ENCODE data around the gene HRAS.
A peak's percentile ranks its signal among the peaks of the same experiment; 100 is the strongest.

- TF ChIP-seq CBX8 (IDR thresholded peaks at IDR 0.05; ENCODE audit: borderline replicate concordance, low read depth, low read length), result no peak
- TF ChIP-seq TCF12 (IDR thresholded peaks at IDR 0.05; ENCODE audit: low read depth, low read length), result no peak
- no peak for TF ChIP-seq POU5F1 (IDR thresholded peaks at IDR 0.05; ENCODE audit: low read depth, low read length)
- TF ChIP-seq USF2 (IDR thresholded peaks at IDR 0.05; ENCODE audit: low read length), result no peak
- no peak for TF ChIP-seq MAFK (IDR thresholded peaks at IDR 0.05; ENCODE audit: low read depth, low read length)
- TF ChIP-seq CTCF (IDR thresholded peaks at IDR 0.05; ENCODE audit: control extremely low read depth in 1 of 3, insufficient read depth in 1 of 3, low read depth in 1 of 3, low read length in 3 of 3), result peak in 2 of 3 experiments; percentile 8 to 26; a peak in 2 of 4 replicates
- no peak for TF ChIP-seq ATF2 (IDR thresholded peaks at IDR 0.05; ENCODE audit: low read length)
Observed at GRCh38 chr11:559020-559620, 23.7 kb upstream of the HRAS start.

All from H1 (cell line).